Hematopoietic multipotent progenitor cell treated with erythropoietin and hydrocortisone succinate and interleukin-3 and kit ligand, for 15 days (in vitro differentiated cells): Measurements from ENCODE around the gene ADGRA3.

ENCODE experiments used
- DNase-seq: peaks from one replicate; pipeline ENCODE4 v3.0.0-alpha.2; 2015; ENCODE audit warnings: low spot score

The ADGRA3 gene

GRCh38 chr4:22515888-22516541, at the start of gene ADGRA3:
ADGRA3 (minus strand) TSS chr4:22516066; CDS start chr4:22515784, 282 bp downstream.
- DNase-seq, result no peak

GRCh38 chr4:22556495-22556894, 40.6 kb upstream of the ADGRA3 start:
- no peak for DNase-seq

GRCh38 chr4:22554670-22555069, 38.8 kb upstream of the ADGRA3 start:
- no peak for DNase-seq

- no peak for DNase-seq
Measured at GRCh38 chr4:22553560-22553959, 37.7 kb upstream of the ADGRA3 start.

GRCh38 chr4:22552812-22553211, 36.9 kb upstream of the ADGRA3 start:
- no peak for DNase-seq

GRCh38 chr4:22551550-22551949, 35.7 kb upstream of the ADGRA3 start:
- no peak for DNase-seq

- no peak for DNase-seq
Measured at GRCh38 chr4:22546299-22546698, 30.4 kb upstream of the ADGRA3 start.

- DNase-seq, result no peak
Measured at GRCh38 chr4:22539251-22539650, 23.4 kb upstream of the ADGRA3 start.

- DNase-seq, result no peak
Measured at GRCh38 chr4:22537864-22538263, 22.0 kb upstream of the ADGRA3 start.

- no peak for DNase-seq
Measured at GRCh38 chr4:22534374-22534773, 18.5 kb upstream of the ADGRA3 start.

GRCh38 chr4:22532896-22533295, 17.0 kb upstream of the ADGRA3 start:
- DNase-seq, result no peak

GRCh38 chr4:22532117-22532516, 16.3 kb upstream of the ADGRA3 start:
- DNase-seq, result no peak

GRCh38 chr4:22531311-22532019, 15.6 kb upstream of the ADGRA3 start:
- no peak for DNase-seq

- DNase-seq, result no peak
Measured at GRCh38 chr4:22524895-22525294, 9.0 kb upstream of the ADGRA3 start.

GRCh38 chr4:22522706-22523501, 7.0 kb upstream of the ADGRA3 start:
- no peak for DNase-seq

GRCh38 chr4:22522206-22522605, 6.3 kb upstream of the ADGRA3 start:
- no peak for DNase-seq

GRCh38 chr4:22521240-22521639, 5.4 kb upstream of the ADGRA3 start:
- DNase-seq, result no peak

GRCh38 chr4:22515145-22515887, 550 bp downstream of the ADGRA3 start:
- no peak for DNase-seq

GRCh38 chr4:22514481-22514880, 1.4 kb downstream of the ADGRA3 start:
- no peak for DNase-seq

GRCh38 chr4:22514001-22514400, 1.9 kb downstream of the ADGRA3 start:
- DNase-seq, result no peak

GRCh38 chr4:22512306-22512705, 3.6 kb downstream of the ADGRA3 start:
- DNase-seq, result no peak

- DNase-seq, result no peak
Measured at GRCh38 chr4:22510750-22511149, 5.1 kb downstream of the ADGRA3 start.
